Measurements from ENCODE around the gene SURF4.
A peak's percentile ranks its signal among the peaks of the same experiment; 100 is the strongest.

SURF4 gene

DNA sequence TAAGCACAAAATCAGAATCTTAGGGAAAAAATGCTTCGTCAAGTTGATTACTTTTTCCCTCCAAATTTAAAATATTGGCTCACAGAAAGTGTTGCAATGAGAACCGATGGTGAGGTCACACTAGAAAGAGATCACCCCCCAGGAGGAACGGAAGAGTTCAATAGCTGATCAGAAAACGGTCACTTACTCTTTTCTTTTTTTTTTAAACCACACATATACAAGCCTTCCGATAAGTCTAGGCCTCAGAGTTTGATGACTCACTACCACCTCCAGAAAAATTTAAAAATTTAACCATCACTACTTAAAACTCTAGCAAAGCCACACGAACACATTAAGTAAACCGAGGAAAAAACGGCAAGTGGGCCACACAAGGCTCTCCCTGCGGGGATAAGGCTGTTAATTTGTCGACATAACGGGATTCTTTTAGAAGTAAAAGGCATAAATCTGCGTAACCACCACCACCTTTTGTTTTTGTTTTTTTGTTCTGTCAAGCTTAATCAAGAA is 1.2 kb downstream of the SURF4 start:
- DNase-seq (ENCODE audit: low spot score) = peak; percentile 57

DNA sequence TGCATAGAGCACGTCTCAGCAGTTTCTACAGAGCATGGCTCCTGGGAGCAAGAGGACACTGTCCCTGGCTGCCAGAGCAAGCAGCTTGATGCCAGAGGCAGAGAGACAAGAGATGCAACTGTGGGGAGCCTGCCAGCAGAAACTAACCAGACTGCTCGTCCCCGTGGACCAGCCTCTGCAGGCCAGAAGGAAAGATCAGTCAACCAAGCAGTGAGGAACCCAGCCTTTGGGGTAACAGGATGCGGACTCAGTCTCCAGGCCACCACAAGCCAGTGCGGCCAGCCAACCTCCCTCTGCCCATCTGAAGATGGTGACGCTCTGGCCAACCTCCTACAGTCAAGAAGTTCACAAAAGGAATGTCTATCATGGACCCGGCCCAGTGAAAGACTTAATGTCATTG is 3.7 kb downstream of the SURF4 start:
- no peak for DNase-seq (ENCODE audit: low spot score)

DNA sequence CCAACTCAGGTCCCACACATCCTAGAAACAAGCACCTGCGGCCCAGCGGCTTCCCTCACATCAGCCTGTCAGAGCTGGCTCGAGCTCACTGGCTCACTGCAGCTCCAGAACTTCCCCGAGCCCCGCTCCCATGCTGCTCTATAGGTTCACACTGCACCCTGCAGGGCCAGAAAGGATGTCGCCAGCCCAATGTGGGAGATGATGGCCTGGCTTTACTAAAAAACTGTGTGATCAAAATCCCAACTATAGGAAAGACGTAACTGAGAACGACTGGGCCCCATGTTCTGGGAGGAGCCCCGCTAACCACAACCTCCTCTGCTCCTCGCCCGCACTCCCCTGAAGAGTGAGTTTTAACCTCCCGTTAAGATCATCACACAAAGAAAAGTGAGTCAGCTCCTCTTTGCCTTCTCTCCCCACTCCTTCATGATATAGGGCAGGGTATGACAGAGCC is 4.6 kb downstream of the SURF4 start:
- peak; percentile 88 for DNase-seq (ENCODE audit: low spot score)

DNA sequence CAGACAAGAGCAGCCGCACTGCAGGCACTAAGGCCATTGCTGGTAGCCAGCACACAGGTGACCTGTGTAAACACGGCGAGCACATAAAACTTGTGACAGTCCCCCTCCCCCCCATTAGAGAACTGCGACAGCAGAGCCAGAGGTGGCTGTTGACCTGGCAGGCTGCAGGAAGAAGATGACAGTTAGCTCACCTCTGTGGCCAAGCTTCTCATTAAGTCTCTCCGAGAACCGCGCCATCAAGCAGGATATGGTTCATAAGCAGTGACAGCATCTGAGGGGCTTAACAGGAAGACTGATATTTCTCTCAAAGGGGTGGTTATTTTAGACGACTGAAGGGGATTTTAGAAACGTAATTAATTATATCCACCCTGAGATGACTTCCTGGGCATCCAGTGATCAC is 5.2 kb downstream of the SURF4 start:
- peak; percentile 69 for DNase-seq (ENCODE audit: low spot score)

DNA sequence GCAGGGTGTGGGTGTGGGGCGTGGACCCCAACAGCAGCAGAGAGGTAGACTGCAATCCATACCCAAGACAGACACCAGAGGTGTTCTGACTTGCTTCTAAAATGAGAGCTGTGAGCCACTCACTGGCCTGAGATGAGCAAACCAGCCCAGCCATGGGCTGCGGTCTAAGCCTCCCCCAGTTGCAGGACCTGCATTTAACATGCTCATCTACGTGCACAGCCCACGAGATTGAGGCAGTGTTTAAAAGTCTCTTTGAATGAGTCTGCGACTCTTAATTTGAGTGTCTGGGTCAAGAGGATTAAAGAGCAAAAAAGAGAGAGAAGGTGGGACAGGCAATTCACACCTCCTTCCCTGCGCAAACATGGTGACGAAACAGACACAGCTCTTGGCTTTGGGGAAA is 5.9 kb downstream of the SURF4 start:
- DNase-seq (ENCODE audit: low spot score) = no peak

DNA sequence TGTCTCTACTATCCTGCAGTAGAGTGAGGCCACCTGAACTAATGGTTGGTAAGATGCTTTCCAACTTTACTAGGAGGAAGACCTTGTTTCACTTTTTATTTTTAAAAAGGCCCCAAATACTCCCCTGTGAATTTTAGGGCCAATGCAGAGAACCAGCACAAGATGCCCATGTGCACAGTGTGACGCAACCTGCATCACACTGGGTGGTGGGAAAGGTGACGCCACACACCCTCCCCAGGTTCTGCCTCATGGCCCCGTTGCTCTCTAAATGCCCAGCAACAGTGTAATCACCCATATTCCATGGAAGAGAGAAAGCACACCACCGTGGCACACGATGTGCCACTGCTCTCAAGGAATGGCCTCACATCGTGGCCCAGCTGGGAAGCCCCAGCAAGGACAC is 6.4 kb downstream of the SURF4 start:
- no peak for DNase-seq (ENCODE audit: low spot score)

DNA sequence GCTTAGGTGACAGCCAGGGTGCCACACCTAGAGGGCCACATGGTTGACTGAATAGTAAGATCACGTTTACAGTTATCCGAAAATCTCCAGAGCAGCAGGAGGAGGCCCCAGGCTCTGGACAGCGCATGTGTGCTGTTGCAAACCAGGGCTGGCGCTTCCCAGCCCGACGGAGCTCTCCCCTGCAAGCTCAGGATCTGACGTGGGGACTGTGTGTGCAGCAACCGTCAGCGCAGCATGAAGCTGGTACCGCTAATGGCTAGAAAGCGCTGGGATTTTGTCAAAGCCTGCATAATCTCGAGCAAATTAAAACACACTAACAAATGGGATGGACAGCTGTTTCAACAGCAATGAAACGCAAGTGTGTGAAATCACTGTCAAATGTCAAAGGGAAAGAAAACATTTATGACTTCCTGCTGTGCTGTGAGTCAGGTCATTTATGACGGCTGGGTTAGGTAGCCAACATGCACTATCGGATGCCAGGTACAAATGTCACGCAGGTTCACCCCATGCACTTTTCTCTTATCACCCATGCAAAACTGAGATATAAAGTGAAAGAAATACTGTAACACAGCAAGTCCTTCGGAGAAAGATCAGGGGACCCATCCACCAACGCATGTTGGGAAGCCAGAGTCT is 7.5 kb downstream of the SURF4 start:
- no peak for DNase-seq (ENCODE audit: low spot score)

DNA sequence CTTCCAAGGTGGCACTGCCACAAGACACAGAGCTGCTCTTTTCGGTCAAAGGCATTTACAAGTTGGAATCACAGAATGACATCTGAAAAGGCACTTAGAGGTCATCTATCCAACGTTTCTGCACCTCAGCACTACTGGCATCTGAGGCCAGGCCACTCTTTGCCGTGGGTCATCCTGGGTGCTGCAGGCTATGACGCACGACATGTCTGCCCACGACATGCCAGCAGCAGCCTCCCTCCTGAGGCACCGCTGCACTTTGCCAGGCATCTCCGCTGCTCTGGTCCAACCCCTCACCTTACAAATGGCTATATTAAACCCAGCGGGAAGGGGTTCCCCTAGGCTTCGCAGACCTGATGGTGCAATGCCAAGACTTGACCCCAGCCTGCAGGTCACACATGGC is 8.1 kb downstream of the SURF4 start:
- DNase-seq (ENCODE audit: low spot score) = no peak

GRCh38 chr9:133367221-133367620 is 8.6 kb downstream of the SURF4 start:
- no peak for DNase-seq (ENCODE audit: low spot score)

DNA sequence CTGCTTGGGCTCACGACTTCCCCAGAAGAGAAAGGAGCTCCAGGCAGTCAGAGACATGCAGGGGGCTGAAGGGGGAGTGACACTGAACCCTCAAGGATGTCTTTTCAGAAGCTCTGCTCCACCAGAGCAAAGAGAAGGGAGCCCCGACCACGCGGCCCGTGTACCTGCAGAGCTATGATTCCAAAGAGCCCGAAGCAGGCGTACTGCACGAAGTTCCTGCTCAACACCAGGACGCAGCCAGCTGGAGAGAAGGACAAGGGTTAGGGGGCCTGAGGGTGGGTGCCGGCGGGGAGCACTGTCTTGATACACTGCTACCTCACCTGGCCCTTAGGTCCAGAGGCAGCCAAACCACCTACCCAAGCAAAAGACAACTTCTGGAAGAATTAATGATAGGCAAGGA is 9.4 kb downstream of the SURF4 start:
- DNase-seq (ENCODE audit: low spot score) = no peak

DNA sequence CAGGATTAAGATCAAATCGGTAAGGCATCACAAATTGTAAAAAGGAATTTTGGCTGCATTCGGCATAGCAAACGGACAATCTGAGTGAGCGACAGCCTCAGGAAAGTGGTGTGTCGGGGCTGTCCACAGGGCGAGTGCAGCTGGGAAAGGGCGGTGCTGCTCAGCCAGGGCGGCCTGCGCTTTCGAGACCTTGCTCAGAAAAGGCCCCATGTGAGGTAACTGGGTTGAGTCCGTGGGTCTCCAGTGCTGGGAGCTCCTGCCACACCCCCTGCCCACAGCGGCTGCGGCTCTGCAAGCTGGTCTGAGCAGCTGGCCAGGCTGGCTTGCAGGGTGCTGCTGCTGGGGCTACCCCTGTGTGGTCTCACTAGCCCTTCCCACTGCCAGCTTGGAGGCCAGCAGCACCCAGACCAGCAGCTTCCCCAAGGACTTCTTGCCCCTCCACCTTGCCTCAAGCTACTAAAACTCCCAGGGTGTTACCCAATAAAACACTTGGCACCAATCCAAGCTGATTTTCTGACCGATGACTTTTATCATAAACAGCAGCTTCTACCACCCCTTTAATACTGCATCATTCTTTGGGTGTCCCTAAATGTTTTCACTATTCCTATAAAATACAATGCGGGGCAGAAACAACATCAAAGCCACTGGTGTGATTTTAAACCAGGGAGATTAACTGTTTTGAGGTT is 13.4 kb downstream of the SURF4 start:
- no peak for DNase-seq (ENCODE audit: low spot score)

GRCh38 chr9:133361507-133362092 is 14.3 kb downstream of the SURF4 start:
- DNase-seq (ENCODE audit: low spot score) = no peak

- DNase-seq (ENCODE audit: low spot score) = no peak
Observed at GRCh38 chr9:133360400-133361393, 15.2 kb downstream of the SURF4 start.

GRCh38 chr9:133359399-133360175 is 16.3 kb downstream of the SURF4 start:
- no peak for DNase-seq (ENCODE audit: low spot score)

- no peak for DNase-seq (ENCODE audit: low spot score)
Observed at GRCh38 chr9:133357656-133358055, 18.2 kb downstream of the SURF4 start.

- DNase-seq (ENCODE audit: low spot score) = peak; percentile 89
Observed at GRCh38 chr9:133356391-133357091, 19.3 kb downstream of the SURF4 start, which contains the start of the genes SURF1 and SURF2. Gene SURF1, minus strand, starts transcription at chr9:133356487. Its CDS starts 34 bp downstream, at chr9:133356453. Gene SURF2, plus strand, starts transcription at chr9:133356550. Its CDS starts 43 bp downstream, at chr9:133356593.

GRCh38 chr9:133355881-133356357 is 19.9 kb downstream of the SURF4 start:
- no peak for DNase-seq (ENCODE audit: low spot score)

DNA sequence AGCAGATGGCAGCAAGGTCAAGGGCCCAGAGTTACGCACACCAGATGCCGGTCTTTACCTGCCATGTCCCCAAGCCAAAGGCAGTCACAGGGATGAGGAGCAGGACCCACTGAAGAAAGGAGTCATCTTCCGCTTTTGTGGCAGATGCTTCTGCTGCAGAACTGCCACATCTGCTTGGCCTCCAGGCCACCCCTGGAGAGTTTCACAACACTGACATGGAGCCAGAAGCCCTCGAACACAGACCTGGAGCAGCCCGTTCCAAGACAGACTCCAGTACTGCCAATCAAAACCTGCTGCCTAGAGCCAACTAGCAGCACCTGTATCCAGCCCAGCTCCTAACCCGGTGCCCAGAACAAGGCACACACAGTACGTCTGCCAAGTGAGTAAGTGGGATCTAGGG is 21.1 kb downstream of the SURF4 start:
- no peak for DNase-seq (ENCODE audit: low spot score)

- no peak for DNase-seq (ENCODE audit: low spot score)
Observed at GRCh38 chr9:133353548-133353947, 22.3 kb downstream of the SURF4 start.

DNA sequence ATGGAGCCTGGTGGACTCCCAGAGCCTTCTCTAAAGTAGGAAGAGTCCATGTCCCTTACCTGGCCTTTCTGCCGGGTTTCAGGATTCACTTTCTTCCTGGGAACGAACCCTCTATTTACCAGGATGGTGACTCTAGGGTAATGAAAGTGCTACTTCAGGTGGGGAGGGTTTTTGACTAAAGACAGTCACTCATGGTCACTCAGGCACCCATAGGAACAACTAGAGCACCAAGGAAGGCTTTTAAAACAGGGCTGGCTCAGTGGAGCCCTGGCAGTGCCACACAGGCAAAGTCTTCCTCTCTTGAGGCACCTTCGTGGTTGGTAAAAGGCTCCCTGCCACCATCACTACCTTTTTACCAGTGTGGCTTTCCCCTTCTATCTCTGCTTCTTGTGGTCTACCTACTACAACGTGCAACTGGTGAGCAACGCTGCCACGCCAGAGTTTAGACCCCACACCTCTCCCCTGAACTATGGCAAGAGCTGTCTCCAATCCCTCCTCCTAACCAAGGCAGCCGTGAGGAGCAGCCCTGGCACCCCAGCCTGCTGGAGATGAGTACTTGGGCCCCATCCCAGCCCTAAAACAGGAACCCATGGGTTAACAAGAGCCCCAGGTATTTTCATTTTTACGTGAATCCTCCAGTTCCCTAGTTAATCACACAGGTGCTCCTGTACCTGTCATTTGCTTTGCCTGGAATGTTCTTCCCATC is 23.1 kb downstream of the SURF4 start:
- DNase-seq (ENCODE audit: low spot score) = no peak

Measured in activated CD4-positive, alpha-beta T cell treated with anti-CD3 and anti-CD28 coated beads, Interleukin-2, Interleukin-4, amounts not matched to agents 100 ng/mL and 50 ng/mL, durations not matched to agents 16 hours and 8 hours (primary cell).